Neutrophil (primary cell): ENCODE measurements around the gene STK11.

Source experiments
- H3K27ac ChIP-seq: fragments of 200-600 bp; sonication (generic); 2 replicates; pipeline ENCODE4 v1.5.1; 2016; ENCODE audit warnings: mild to moderate bottlenecking, moderate library complexity
- H3K27me3 ChIP-seq: fragments of 200-600 bp; sonication (generic); 2 replicates; pipeline ENCODE4 v1.6.0; 2016; ENCODE audit warnings: mild to moderate bottlenecking
- H3K36me3 ChIP-seq: fragments of 200-600 bp; sonication (generic); 2 replicates; pipeline ENCODE4 v1.5.1; 2017
- H3K4me1 ChIP-seq, 2 experiments: fragments of 200-600 bp in 1 of 2; sonication (generic) in 1 of 2; 1 replicate in 1 of 2; 2 replicates in 1 of 2; pipeline versions ENCODE4 v1.5.1 to v1.6.1; 2013 to 2016; ENCODE audit warnings: low read depth in 1 of 2, low read length in 1 of 2, mild to moderate bottlenecking in 1 of 2, moderate library complexity in 1 of 2; ENCODE audit not compliant: control insufficient read depth in 1 of 2, insufficient read depth in 1 of 2
- H3K4me3 ChIP-seq, 2 experiments: fragments of 200-600 bp in 1 of 2; sonication (generic) in 1 of 2; 1 replicate in 1 of 2; 2 replicates in 1 of 2; pipeline ENCODE4 v1.5.1; 2013 to 2016; ENCODE audit warnings: low read depth in 1 of 2, low read length in 1 of 2, mild to moderate bottlenecking in 1 of 2, moderate library complexity in 1 of 2
- H3K9me3 ChIP-seq: fragments of 200-600 bp; sonication (generic); 2 replicates; pipeline ENCODE4 v1.5.1; 2016
- TF ChIP-seq, protein P1 (sequence below): fragments of 200-600 bp; sonication (generic); IDR thresholded peaks from 2 replicates; pipeline ENCODE4 v1.5.1; 2016; ENCODE audit warnings: antibody characterized with exemption

Gene STK11

GRCh38 chr19:1229056-1229923, 23.7 kb downstream of the STK11 start:
- H3K4me3 ChIP-seq: no peak overlapping the region
- peaks cover 19% of the 10 kb centered on the region for H3K27me3 ChIP-seq
- TF ChIP-seq, protein P1, sequence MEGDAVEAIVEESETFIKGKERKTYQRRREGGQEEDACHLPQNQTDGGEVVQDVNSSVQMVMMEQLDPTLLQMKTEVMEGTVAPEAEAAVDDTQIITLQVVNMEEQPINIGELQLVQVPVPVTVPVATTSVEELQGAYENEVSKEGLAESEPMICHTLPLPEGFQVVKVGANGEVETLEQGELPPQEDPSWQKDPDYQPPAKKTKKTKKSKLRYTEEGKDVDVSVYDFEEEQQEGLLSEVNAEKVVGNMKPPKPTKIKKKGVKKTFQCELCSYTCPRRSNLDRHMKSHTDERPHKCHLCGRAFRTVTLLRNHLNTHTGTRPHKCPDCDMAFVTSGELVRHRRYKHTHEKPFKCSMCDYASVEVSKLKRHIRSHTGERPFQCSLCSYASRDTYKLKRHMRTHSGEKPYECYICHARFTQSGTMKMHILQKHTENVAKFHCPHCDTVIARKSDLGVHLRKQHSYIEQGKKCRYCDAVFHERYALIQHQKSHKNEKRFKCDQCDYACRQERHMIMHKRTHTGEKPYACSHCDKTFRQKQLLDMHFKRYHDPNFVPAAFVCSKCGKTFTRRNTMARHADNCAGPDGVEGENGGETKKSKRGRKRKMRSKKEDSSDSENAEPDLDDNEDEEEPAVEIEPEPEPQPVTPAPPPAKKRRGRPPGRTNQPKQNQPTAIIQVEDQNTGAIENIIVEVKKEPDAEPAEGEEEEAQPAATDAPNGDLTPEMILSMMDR: no peak
- no peaks in the 10 kb centered on the region for H3K9me3 ChIP-seq
- H3K4me1 ChIP-seq: no peaks in the 10 kb centered on the region
- no peak overlapping the region for H3K27ac ChIP-seq
- H3K36me3 ChIP-seq: peaks cover 39% of the 10 kb centered on the region

DNA sequence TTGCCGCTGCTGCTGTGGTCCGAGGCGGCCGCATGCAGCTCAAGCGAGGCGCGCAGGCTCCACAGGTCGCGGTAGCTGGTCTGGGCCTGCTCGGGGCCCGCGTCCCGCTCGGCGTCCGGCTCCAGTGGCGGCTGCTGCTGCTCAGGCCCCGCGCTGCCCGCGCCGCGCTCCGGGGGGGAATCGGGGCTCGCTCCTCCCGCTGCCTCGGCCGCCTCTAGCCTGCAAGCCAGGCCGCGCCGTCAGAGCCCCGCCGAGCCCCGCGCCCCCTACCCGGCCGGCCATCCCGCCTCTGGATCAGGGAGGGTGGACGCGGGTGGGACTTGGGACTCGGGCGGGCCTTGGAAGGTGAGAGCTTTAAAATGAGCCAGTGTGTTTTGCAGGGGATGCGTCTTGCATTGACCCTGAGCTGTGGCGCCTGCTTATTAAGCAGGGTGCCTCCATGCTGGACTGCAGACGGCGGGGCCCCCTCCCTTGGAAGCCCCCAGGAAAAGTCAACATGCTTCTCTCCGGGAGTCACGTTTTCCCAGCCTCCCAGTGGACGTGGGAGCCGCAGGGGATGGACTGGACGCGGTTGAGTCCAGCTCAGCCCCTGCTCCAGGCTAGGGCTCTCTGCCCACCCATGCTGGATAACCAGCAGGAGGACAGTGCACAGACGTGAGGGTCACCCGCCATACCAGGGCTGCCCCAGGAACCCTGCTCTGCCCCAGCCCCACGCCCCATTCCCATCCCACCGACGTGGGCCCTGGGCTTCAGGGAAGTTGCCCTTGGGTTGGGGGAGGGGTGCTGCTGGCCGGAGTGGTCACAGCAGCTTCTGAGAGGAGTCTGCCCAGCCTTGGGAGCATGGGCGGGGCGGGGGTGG, 24.6 kb downstream of the STK11 start:
- Histone ChIP-seq H3K9me3 (no peaks in the 10 kb centered on the region), H3K4me1 (no peaks in the 10 kb centered on the region), H3K36me3 (peaks cover 32% of the 10 kb centered on the region), H3K27me3 (peaks cover 28% of the 10 kb centered on the region), H3K27ac (no peak overlapping the region), H3K4me3 (no peak overlapping the region)
- TF ChIP-seq, protein P1: no peak

- peaks cover 36% of the 10 kb centered on the region for H3K27me3 ChIP-seq
- no peak overlapping the region for H3K4me3 ChIP-seq
- H3K4me1 ChIP-seq: no peaks in the 10 kb centered on the region
- H3K27ac ChIP-seq: no peak overlapping the region
- H3K36me3 ChIP-seq: peaks cover 24% of the 10 kb centered on the region
- TF ChIP-seq, protein P1: no peak
- no peaks in the 10 kb centered on the region for H3K9me3 ChIP-seq
These were observed 25.4 kb downstream of the STK11 start for GRCh38 chr19:1230783-1231489.

DNA sequence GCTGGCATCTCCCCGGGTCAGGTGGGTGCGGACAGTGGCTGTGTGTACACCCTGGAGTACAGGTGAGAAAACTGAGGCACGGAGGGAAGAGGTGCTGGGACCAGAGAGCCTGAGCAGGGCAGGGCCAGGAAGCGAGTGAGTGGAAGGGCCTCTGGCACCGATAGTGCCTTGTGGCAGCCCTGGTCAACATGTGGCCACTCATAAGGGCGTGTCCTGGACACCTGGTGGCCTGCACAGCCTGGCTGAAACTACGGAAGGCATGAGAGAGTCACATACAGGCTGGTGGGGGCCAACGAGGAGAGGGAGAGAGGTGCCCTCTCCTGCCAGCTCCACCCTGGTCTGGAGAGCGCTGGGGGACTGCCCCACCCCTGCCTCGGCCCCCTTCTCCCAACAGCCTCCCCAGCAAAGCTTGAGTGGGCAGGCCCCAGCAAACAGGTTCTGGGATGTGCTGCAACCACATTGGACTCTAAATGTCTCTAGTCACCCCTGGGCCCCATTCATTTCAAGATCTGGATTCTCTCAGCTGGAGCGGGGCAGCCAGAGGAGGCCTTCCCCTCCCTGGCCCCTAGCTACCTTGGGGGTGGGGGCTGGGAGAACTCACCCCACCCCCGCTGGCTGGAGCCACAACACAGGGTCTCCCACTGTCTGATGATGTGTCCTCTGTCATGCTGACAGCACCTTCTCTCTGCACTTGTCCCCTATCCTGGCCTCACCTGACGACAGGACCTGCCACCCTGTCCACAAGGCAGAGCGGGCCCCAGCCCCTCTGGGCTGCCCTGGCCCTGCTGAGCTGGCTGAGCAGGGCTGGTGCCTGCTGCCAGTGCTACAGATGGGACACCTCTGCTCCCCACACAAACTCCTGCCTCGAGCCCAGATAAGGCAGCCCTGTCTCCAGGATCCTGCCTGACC, 26.4 kb downstream of the STK11 start:
- H3K4me1 ChIP-seq: peaks cover 1 to 3% of the 10 kb centered on the region in 2 experiments
- peaks cover 46% of the 10 kb centered on the region for H3K27me3 ChIP-seq
- peaks cover 14% of the 10 kb centered on the region for H3K36me3 ChIP-seq
- no peak overlapping the region for H3K27ac ChIP-seq
- H3K4me3 ChIP-seq: no peak overlapping the region
- no peaks in the 10 kb centered on the region for H3K9me3 ChIP-seq
- TF ChIP-seq, protein P1: no peak
